IPS-NIHi7 (cell line): ENCODE measurements around the gene CCDC121.

ENCODE experiments used
- DNase-seq: peaks from one replicate; pipeline ENCODE4 v3.0.0; 2012; ENCODE audit warnings: mixed read lengths; ENCODE audit errors: extremely low spot score

The CCDC121 gene

DNA sequence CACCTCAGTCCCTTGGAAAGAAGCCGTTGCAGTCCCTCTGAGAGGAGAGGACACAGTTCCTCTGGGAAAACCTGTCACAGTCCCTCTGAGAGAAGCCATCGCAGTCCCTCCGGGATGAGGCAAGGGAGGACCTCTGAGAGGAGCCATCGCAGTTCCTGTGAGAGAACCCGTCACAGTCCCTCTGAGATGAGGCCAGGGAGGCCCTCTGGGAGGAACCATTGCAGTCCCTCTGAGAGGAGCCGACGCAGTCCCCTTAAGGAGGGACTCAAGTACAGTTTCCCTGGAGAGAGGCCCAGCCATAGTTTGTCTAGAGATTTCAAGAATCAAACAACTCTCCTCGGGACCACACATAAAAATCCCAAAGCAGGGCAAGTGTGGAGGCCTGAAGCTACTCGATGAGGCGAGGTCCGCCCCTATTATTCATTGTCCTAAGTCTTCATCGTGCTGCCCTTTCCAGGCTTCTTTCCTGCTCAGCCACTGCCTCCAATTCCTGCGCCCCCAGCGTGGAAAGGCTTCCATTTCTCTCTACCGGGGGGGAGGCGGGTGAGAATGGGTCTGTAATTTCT lies 46.6 kb downstream of the CCDC121 start:
- no peak for DNase-seq

- no peak for DNase-seq
These were observed 47.2 kb downstream of the CCDC121 start for GRCh38 chr2:27581417-27582128.
